GM12801 (cell line): ENCODE data around the gene SCAMP2.

Experiments
- CTCF ChIP-seq: IDR thresholded peaks from one replicate; pipeline ENCODE4 v1.5.1; 2011; ENCODE audit warnings: control low read depth; ENCODE audit not compliant: insufficient read length; ENCODE audit errors: extremely low read depth

The SCAMP2 gene

GRCh38 chr15:74794970-74795349 lies 78.2 kb downstream of the SCAMP2 start:
- no peak for TF ChIP-seq CTCF

- no peak for TF ChIP-seq CTCF
These were observed 78.8 kb downstream of the SCAMP2 start for GRCh38 chr15:74794248-74794969.
